GM20000 (cell line): ENCODE results near the gene PLD2.

Experiments
- DNase-seq: peaks from one replicate; pipeline ENCODE4 v3.0.0; 2012; ENCODE audit warnings: low spot score
- TF ChIP-seq, protein P1 (sequence below): IDR thresholded peaks from 2 replicates; pipeline ENCODE4 v1.5.1; 2012; ENCODE audit warnings: mild to moderate bottlenecking, control low read depth; ENCODE audit errors: extremely low read depth, missing control alignments

Gene PLD2

DNA sequence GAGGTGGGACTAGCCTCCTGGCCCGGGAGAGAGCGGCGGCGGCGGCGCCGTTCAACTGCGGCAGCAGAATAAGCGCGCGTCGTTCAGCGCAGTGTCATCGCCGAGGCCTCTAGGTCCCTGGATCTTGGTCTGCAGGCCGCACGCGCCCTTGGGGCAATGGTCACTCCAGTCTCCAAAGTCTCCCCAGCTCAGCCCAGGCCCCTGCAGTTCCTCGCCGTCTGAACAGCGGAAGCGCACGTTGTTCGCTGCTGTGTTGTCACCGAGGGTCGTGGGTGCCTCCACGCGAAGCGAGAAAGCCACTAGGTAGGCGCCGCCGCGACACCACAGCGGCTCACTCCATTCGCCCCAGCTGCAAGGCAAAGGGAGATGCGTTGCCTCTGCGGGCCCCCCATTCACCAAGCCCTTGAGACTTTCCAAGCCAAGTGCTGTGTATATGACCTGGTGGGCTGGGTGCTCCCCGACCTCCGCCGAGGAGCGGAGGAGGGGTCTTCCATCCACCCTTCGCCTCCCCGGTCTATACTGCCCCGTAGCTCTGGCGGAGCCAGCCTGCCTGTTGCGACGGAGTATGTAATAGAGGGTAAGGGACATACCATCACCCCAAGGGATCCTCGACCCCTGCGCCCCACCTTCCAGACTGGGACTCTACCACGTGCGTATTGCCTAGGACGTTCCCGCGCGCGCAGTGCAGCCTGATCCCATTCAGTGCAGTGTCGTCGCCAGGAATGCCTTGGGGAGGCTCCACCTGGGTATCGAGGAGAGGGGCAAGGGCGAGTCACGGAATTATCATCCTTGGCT, 21.4 kb upstream of the PLD2 start:
- TF ChIP-seq, protein P1, sequence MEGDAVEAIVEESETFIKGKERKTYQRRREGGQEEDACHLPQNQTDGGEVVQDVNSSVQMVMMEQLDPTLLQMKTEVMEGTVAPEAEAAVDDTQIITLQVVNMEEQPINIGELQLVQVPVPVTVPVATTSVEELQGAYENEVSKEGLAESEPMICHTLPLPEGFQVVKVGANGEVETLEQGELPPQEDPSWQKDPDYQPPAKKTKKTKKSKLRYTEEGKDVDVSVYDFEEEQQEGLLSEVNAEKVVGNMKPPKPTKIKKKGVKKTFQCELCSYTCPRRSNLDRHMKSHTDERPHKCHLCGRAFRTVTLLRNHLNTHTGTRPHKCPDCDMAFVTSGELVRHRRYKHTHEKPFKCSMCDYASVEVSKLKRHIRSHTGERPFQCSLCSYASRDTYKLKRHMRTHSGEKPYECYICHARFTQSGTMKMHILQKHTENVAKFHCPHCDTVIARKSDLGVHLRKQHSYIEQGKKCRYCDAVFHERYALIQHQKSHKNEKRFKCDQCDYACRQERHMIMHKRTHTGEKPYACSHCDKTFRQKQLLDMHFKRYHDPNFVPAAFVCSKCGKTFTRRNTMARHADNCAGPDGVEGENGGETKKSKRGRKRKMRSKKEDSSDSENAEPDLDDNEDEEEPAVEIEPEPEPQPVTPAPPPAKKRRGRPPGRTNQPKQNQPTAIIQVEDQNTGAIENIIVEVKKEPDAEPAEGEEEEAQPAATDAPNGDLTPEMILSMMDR: no peak
- DNase-seq: no peak

DNA sequence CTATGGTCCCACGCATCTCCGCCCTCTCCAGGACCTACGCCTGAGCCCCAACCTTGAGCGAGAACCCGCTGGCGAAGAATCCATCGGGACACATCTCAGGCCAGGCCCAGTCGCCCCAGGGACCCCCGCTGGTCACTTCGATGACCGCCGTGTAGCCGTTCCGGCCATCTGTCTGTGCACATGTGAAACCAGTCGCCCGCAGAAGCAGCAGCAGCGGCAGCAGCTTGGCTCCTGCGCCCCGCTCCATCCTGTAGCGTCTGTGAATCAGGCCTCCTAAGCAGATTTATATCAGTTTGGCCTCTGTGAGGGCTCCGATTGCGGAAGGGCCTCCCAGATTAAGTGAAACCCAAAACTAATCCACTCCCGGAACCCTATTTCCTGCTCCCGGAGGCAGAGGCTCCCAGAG, 20.8 kb upstream of the PLD2 start, which contains the start of gene VMO1:
Gene VMO1, minus strand, starts transcription at position 259 of the 406 bp plus-strand sequence. Its CDS starts 12 bp downstream, at position 247.
- TF ChIP-seq, protein P1: no peak
- DNase-seq: no peak

GRCh38 chr17:4786516-4786915, 20.4 kb upstream of the PLD2 start:
- TF ChIP-seq, protein P1: no peak
- DNase-seq: no peak

- TF ChIP-seq, protein P1: no peak
- no peak for DNase-seq
These were observed 18.7 kb upstream of the PLD2 start for GRCh38 chr17:4788159-4788806.

DNA sequence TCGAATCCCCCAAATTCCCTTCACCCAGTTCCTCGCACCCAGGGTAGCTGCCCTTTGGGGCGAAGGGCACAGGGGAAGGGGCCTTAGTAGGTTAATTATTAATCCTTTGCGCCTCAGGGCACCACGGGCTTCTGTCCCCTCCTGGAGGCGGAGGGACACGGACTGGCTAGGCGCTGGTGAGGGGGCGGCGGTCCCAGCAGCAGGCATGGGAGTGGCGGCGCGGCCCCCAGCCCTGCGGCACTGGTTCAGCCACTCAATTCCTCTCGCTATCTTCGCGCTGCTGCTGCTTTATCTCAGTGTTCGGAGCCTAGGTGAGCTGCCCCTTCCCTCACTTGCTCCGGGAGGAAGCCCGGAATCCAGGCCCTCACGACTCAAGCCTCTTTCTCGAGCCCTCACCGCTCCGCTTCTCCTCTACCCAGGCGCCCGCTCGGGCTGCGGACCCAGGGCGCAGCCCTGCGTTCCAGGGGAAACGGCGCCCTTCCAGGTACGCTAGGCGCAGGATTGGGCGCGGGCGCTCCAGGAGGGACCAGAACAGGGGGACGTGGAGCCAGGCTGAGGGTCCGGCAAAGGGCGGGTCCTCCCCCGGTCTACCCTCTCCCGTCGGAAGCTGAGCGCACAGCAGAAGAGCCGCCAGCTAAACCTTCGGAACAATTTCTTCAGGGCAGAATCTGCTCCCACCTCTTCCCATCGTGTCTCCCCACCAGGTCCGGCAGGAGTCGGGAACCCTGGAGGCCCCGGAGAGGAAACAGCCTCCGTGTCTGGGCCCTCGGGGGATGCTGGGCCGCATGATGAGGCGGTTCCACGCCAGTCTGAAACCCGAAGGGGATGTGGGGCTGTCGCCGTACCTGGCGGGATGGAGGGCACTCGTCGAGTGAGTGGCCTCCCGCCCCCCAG, 17.9 kb upstream of the PLD2 start, which contains the start of gene GLTPD2:
Gene GLTPD2, plus strand, starts transcription at position 158 of the 894 bp plus-strand sequence. Its CDS starts 48 bp downstream, at position 206.
- DNase-seq: no peak
- TF ChIP-seq, protein P1: no peak

DNA sequence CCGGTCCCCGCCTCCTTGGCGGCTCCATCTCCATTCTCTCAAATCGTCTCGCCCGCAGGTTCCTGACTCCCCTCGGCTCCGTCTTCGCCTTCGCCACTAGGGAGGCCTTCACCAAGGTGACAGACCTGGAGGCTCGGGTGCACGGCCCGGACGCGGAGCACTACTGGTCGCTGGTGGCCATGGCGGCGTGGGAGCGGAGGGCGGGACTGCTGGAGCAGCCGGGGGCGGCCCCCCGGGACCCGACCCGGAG, 17.3 kb upstream of the PLD2 start:
- TF ChIP-seq, protein P1: no peak
- DNase-seq: no peak
